Caco-2 (cell line): ENCODE measurements around the gene MTRF1L. TPM values are rescaled to one million over a fixed set of nuclear protein-coding genes. Genes with fewer than 3 reads are reported as not detected.

Source experiments
- BruUV-seq: library from RNA; stranded (reverse); fragments of 400-500 nt; replicated peaks from 2 replicates; lab custom pipeline; 2021; lab: Mats Ljungman, UMichigan
- CTCF ChIA-PET: fragments of 300-600 bp; sonication (Branson Sonifier 250); formaldehyde crosslinking; loops from one replicate; lab custom pipeline; 2022; ENCODE audit warnings: antibody characterized with exemption; lab: Charles Lee
- POLR2A ChIA-PET: fragments of 300-600 bp; sonication (Branson Sonifier 250); formaldehyde crosslinking; loops from one replicate; lab custom pipeline; 2022; ENCODE audit warnings: antibody characterized with exemption; lab: Charles Lee
- DNase-seq, 2 experiments: peaks; one replicate each; pipeline versions ENCODE4 v3.0.0 to v3.0.0-alpha.2; 2020 to 2022
- H3K27me3 ChIP-seq: replicated peaks from 2 replicates; pipeline ENCODE4 v1.6.0; 2011; ENCODE audit warnings: low read length; ENCODE audit not compliant: control insufficient read depth, insufficient read depth
- H3K36me3 ChIP-seq: 2 replicates; pipeline ENCODE4 v1.5.1; 2011; ENCODE audit warnings: low read length; ENCODE audit not compliant: control insufficient read depth, insufficient read depth
- H3K4me1 ChIP-seq: fragments of 250-450 bp; sonication (Bioruptor Pico); 2 replicates; pipeline ENCODE4 v1.5.1; 2020; ENCODE audit warnings: mild to moderate bottlenecking
- H3K4me3 ChIP-seq: 2 replicates; pipeline ENCODE4 v1.5.1; 2011; ENCODE audit warnings: low read depth, mild to moderate bottlenecking, control low read depth, low read length
- H3K9me3 ChIP-seq: fragments of 250-450 bp; sonication (Bioruptor Pico); 2 replicates; pipeline ENCODE4 v1.5.1; 2020; ENCODE audit warnings: mild to moderate bottlenecking, moderate library complexity
- H3K27ac Mint-ChIP-seq: one replicate; pipeline ENCODE4 v1.8.0; 2022; ENCODE audit warnings: mixed read lengths; ENCODE audit not compliant: unreplicated experiment
- H3K27me3 Mint-ChIP-seq: one replicate; pipeline ENCODE4 v1.8.0; 2022; ENCODE audit warnings: mixed read lengths; ENCODE audit not compliant: insufficient read depth, unreplicated experiment
- H3K36me3 Mint-ChIP-seq: one replicate; pipeline ENCODE4 v1.8.0; 2022; ENCODE audit warnings: mild to moderate bottlenecking, mixed read lengths; ENCODE audit not compliant: insufficient read depth, unreplicated experiment
- H3K4me1 Mint-ChIP-seq: one replicate; pipeline ENCODE4 v1.8.0; 2022; ENCODE audit warnings: low read depth, mixed read lengths; ENCODE audit not compliant: unreplicated experiment
- H3K4me3 Mint-ChIP-seq: one replicate; pipeline ENCODE4 v1.8.0; 2022; ENCODE audit warnings: mild to moderate bottlenecking, moderate library complexity, mixed read lengths; ENCODE audit not compliant: unreplicated experiment
- H3K9me3 Mint-ChIP-seq: one replicate; pipeline ENCODE4 v1.8.0; 2022; ENCODE audit warnings: mixed read lengths; ENCODE audit not compliant: unreplicated experiment
- CTCF ChIP-seq, 2 experiments: fragments of 200-600 bp in 1 of 2; IDR thresholded peaks; 1 replicate in 1 of 2; 2 replicates in 1 of 2; pipeline versions ENCODE4 v1.5.1 to v1.8.0; 2011 to 2022; ENCODE audit warnings: antibody characterized with exemption in 1 of 2, control low read depth in 1 of 2, inconsistent platforms in 1 of 2, low read depth in 1 of 2, low read length in 1 of 2, mild to moderate bottlenecking in 1 of 2, moderate library complexity in 1 of 2; ENCODE audit not compliant: insufficient read depth in 1 of 2, severe bottlenecking in 1 of 2, unreplicated experiment in 1 of 2
- intact Hi-C: fragments of 100-400 bp; cut with micrococcal nuclease; formaldehyde crosslinking; loops from one replicate; pipeline ENCODE4 v1.10.0; 2022; ENCODE audit not compliant: unreplicated experiment
- total RNA-seq: library from RNA; stranded (reverse); gene quantifications from 2 replicates; pipeline ENCODE4 v1.2.3, GENCODE V29; 2022

Gene MTRF1L
- total RNA-seq, 1 experiment from 2014 or later: 24.4 TPM

- no peak for DNase-seq
- Histone ChIP-seq H3K4me1 (no peaks in the 10 kb centered on the region), H3K36me3 (no peaks in the 10 kb centered on the region), H3K4me3 (no peak overlapping the region), H3K9me3 (no peaks in the 10 kb centered on the region), H3K27me3 (no peaks in the 10 kb centered on the region; the same call in 1 of the 2 replicates)
- no peak overlapping the region for H3K27ac Mint-ChIP-seq
- no peak overlapping the region for H3K4me3 Mint-ChIP-seq
- peaks cover 15% of the 10 kb centered on the region for H3K27me3 Mint-ChIP-seq
- TF ChIP-seq CTCF (IDR thresholded peaks at IDR 0.05; ENCODE audit: insufficient read depth in 1 of 2, low read depth in 1 of 2, low read length in 1 of 2, severe bottlenecking in 1 of 2, unreplicated experiment in 1 of 2): no peak
- no peaks in the 10 kb centered on the region for H3K4me1 Mint-ChIP-seq
- BruUV-seq: no TSS peak
- intact Hi-C loops: no loop called here
- ChIA-PET POLR2A (no interaction called here), CTCF (no interaction called here)
- no peaks in the 10 kb centered on the region for H3K9me3 Mint-ChIP-seq
- H3K36me3 Mint-ChIP-seq: no peaks in the 10 kb centered on the region
Observed at GRCh38 chr6:152942319-152942869, 60.1 kb downstream of the MTRF1L start.

- Mint-ChIP-seq H3K9me3 (no peaks in the 10 kb centered on the region), H3K27me3 (peaks cover 17% of the 10 kb centered on the region), H3K4me3 (no peak overlapping the region), H3K36me3 (no peaks in the 10 kb centered on the region), H3K27ac (no peak overlapping the region), H3K4me1 (no peaks in the 10 kb centered on the region)
- TF ChIP-seq CTCF (IDR thresholded peaks at IDR 0.05; ENCODE audit: insufficient read depth in 1 of 2, low read depth in 1 of 2, low read length in 1 of 2, severe bottlenecking in 1 of 2, unreplicated experiment in 1 of 2): no peak
- H3K27me3 ChIP-seq: no peaks in the 10 kb centered on the region; the same call in 1 of the 2 replicates
- H3K9me3 ChIP-seq: no peaks in the 10 kb centered on the region
- POLR2A ChIA-PET: no interaction called here
- DNase-seq: no peak
- H3K36me3 ChIP-seq: no peaks in the 10 kb centered on the region
- CTCF ChIA-PET: no interaction called here
- H3K4me1 ChIP-seq: no peaks in the 10 kb centered on the region
- intact Hi-C loops: no loop called here
- BruUV-seq: no TSS peak
- H3K4me3 ChIP-seq: no peak overlapping the region
Observed at GRCh38 chr6:152941746-152942145, 60.8 kb downstream of the MTRF1L start.

Other genes starting within 250 kb of the MTRF1L start
- gene FBXO5, start 19.7 kb downstream of the MTRF1L start, total RNA-seq: 31.4 and 35.5 TPM in 2 replicates
- not detected in 2 replicates for gene RGS17, start 128.6 kb upstream of the MTRF1L start, total RNA-seq